Thymus (tissue), 2 donors: ENCODE data around the gene NUDT4. TPM values are rescaled to one million over a fixed set of nuclear protein-coding genes. Genes with fewer than 3 reads are reported as not detected.

Experiments
- polyA plus RNA-seq: library from polyadenylated mRNA; stranded (reverse); fragments of 200-250 nt; gene quantifications from one replicate; pipeline ENCODE4 v1.2.3, GENCODE V29; 2013
- total RNA-seq: library from RNA; stranded (reverse); fragments of 120-200 nt; gene quantifications from one replicate; pipeline ENCODE4 v1.2.4, GENCODE V29; 2013
- donor health status: healthy.

NUDT4 gene
- total and polyA plus RNA-seq, 2 donors, result 26.7 to 42.3 TPM

Other genes starting within 250 kb of the NUDT4 start
- 132 TPM for gene UBE2N, start 64.0 kb downstream of the NUDT4 start, total RNA-seq
- gene UBE2N, start 64.0 kb downstream of the NUDT4 start, polyA plus RNA-seq, result 91.2 TPM
- 72.7 TPM for gene MRPL42, start 89.6 kb downstream of the NUDT4 start, total RNA-seq
- 38.2 TPM for gene MRPL42, start 89.6 kb downstream of the NUDT4 start, polyA plus RNA-seq
- gene SOCS2, start 194.8 kb downstream of the NUDT4 start, total RNA-seq, result 18.6 TPM
- 48.8 TPM for gene SOCS2, start 194.8 kb downstream of the NUDT4 start, polyA plus RNA-seq